ENCODE measurements around the gene C1orf56. TPM values are rescaled to one million over a fixed set of nuclear protein-coding genes. Genes with fewer than 3 reads are reported as not detected.

The C1orf56 gene
- total RNA-seq, 1 donor from 2014 or later, result 2.9 TPM

GRCh38 chr1:151013518-151013917 lies 34.0 kb upstream of the C1orf56 start:
- no peak for DNase-seq (ENCODE audit: extremely low read depth, low read depth, low spot score)

GRCh38 chr1:151024540-151025146 lies 22.9 kb upstream of the C1orf56 start:
- DNase-seq (ENCODE audit: extremely low read depth, low read depth, low spot score), result no peak

GRCh38 chr1:151026460-151026859 lies 21.1 kb upstream of the C1orf56 start:
- no peak for DNase-seq (ENCODE audit: extremely low read depth, low read depth, low spot score)

GRCh38 chr1:151032164-151032563 lies 15.4 kb upstream of the C1orf56 start:
- no peak for DNase-seq (ENCODE audit: extremely low read depth, low read depth, low spot score)

- no peak for DNase-seq (ENCODE audit: extremely low read depth, low read depth, low spot score)
Measured at GRCh38 chr1:151035167-151035566, 12.4 kb upstream of the C1orf56 start.

GRCh38 chr1:151036356-151036755 lies 11.2 kb upstream of the C1orf56 start, which contains the start of gene BNIPL:
TSS of gene BNIPL (plus strand) at chr1:151036586. CDS start at chr1:151036726, 140 bp downstream.
- DNase-seq (ENCODE audit: extremely low read depth, low read depth, low spot score), result no peak

- DNase-seq (ENCODE audit: extremely low read depth, low read depth, low spot score), result no peak
Measured at GRCh38 chr1:151037032-151037431, 10.5 kb upstream of the C1orf56 start.

- no peak for DNase-seq (ENCODE audit: extremely low read depth, low read depth, low spot score)
Measured at GRCh38 chr1:151039521-151039920, 8.0 kb upstream of the C1orf56 start.

- no peak for DNase-seq (ENCODE audit: extremely low read depth, low read depth, low spot score)
Measured at GRCh38 chr1:151043163-151043562, 4.4 kb upstream of the C1orf56 start.

GRCh38 chr1:151047925-151048644 lies 534 bp downstream of the C1orf56 start:
- DNase-seq (ENCODE audit: extremely low read depth, low read depth, low spot score), result no peak

- no peak for DNase-seq (ENCODE audit: extremely low read depth, low read depth, low spot score)
Measured at GRCh38 chr1:151048645-151049032, 1.1 kb downstream of the C1orf56 start.

- DNase-seq (ENCODE audit: extremely low read depth, low read depth, low spot score), result no peak
Measured at GRCh38 chr1:151049458-151049857, 1.9 kb downstream of the C1orf56 start.

GRCh38 chr1:151050051-151050688 lies 2.6 kb downstream of the C1orf56 start:
- no peak for DNase-seq (ENCODE audit: extremely low read depth, low read depth, low spot score)

GRCh38 chr1:151051356-151052009 lies 3.9 kb downstream of the C1orf56 start:
- DNase-seq (ENCODE audit: extremely low read depth, low read depth, low spot score), result no peak

- DNase-seq (ENCODE audit: extremely low read depth, low read depth, low spot score), result no peak
Measured at GRCh38 chr1:151054971-151055547, 7.5 kb downstream of the C1orf56 start.

- no peak for DNase-seq (ENCODE audit: extremely low read depth, low read depth, low spot score)
Measured at GRCh38 chr1:151055581-151055980, 8.0 kb downstream of the C1orf56 start.

- no peak for DNase-seq (ENCODE audit: extremely low read depth, low read depth, low spot score)
Measured at GRCh38 chr1:151056149-151056548, 8.6 kb downstream of the C1orf56 start.

GRCh38 chr1:151058692-151059091 lies 11.1 kb downstream of the C1orf56 start:
- DNase-seq (ENCODE audit: extremely low read depth, low read depth, low spot score), result no peak

GRCh38 chr1:151059109-151060006 lies 11.8 kb downstream of the C1orf56 start, which contains the start of gene CDC42SE1:
TSS of gene CDC42SE1 (minus strand) at chr1:151059622. CDS start at chr1:151055730, 3,892 bp downstream.
- no peak for DNase-seq (ENCODE audit: extremely low read depth, low read depth, low spot score)

Data from glomerular endothelial cell (primary cell).